K562 (cell line): ENCODE data around the gene SPIB. TPM values are rescaled to one million over a fixed set of nuclear protein-coding genes. Genes with fewer than 3 reads are reported as not detected.

Source experiments
- ATAC-seq: fragments of 200-7000 bp; cut with Tn5 transposase; 3 replicates; pipeline ENCODE4 v1.9.1; 2020; ENCODE audit warnings: moderate library complexity
- BruUV-seq: library from RNA; stranded (reverse); fragments of 400-500 nt; replicated peaks from 2 replicates; lab custom pipeline; 2021; lab: Mats Ljungman, UMichigan
- CTCF ChIA-PET: fragments of 300-600 bp; formaldehyde crosslinking; extraction: SDS; loops from one replicate; lab custom pipeline; 2021; ENCODE audit warnings: low intra/inter-chr PET ratio; lab: Yijun Ruan, JAX
- POLR2A ChIA-PET: fragments of 300-600, 350-650 bp; sonication (Branson Sonifier 250); formaldehyde crosslinking; extraction: SDS; loops from one replicate; lab custom pipeline; 2021; ENCODE audit warnings: antibody characterized with exemption, inconsistent platforms; lab: Yijun Ruan, JAX
- DNase-seq, 4 experiments: peaks; one replicate each; pipeline versions ENCODE4 v3.0.0 to v3.0.0-alpha.2; 2011 to 2018; ENCODE audit warnings: low spot score in 3 of 4, mixed read lengths in 3 of 4; ENCODE audit errors: extremely low read depth in 1 of 4
- FAIRE-seq: peaks from 2 replicates; lab custom pipeline; 2011; peaks lifted over from hg19 to GRCh38; lab: Jason Lieb, UNC
- H2AFZ ChIP-seq: 2 replicates; pipeline ENCODE4 v1.6.0; 2011; ENCODE audit warnings: low read depth, low read length, control low read depth, inconsistent platforms
- H3K27ac ChIP-seq: fragments of 200-600 bp; 3 replicates; pipeline ENCODE4 v1.8.0; 2011; ENCODE audit warnings: low read depth, mild to moderate bottlenecking, control low read depth, inconsistent platforms, low read length, moderate library complexity, mixed read lengths; ENCODE audit errors: extremely low read depth
- H3K27me3 ChIP-seq, 2 experiments: fragments of 300-600 bp in 1 of 2; 2 replicates in 1 of 2; 3 replicates in 1 of 2; pipeline versions ENCODE4 v1.6.0 to v1.8.0; 2011; ENCODE audit warnings: inconsistent platforms in 2 of 2, low read length in 2 of 2, mild to moderate bottlenecking in 1 of 2, mixed read lengths in 1 of 2, moderate library complexity in 1 of 2; ENCODE audit not compliant: control insufficient read depth in 2 of 2, insufficient read depth in 2 of 2
- H3K36me3 ChIP-seq: fragments of 300-600 bp; 3 replicates; pipeline ENCODE4 v1.8.0; 2011; ENCODE audit warnings: mild to moderate bottlenecking, low read length, inconsistent platforms; ENCODE audit not compliant: control insufficient read depth, insufficient read depth
- H3K4me1 ChIP-seq, 2 experiments: fragments of 200-600 bp in 1 of 2; replicated peaks in 1 of 2; 2 replicates in 1 of 2; 3 replicates in 1 of 2; pipeline versions ENCODE4 v1.5.1 to v1.8.0; 2011; ENCODE audit warnings: inconsistent platforms in 2 of 2, low read length in 2 of 2, mild to moderate bottlenecking in 1 of 2, mixed read lengths in 1 of 2, moderate library complexity in 1 of 2; ENCODE audit not compliant: control insufficient read depth in 2 of 2, insufficient read depth in 2 of 2
- H3K4me2 ChIP-seq: 2 replicates; pipeline ENCODE4 v1.6.1; 2011; ENCODE audit warnings: low read length, control low read depth, inconsistent platforms, mixed read lengths; ENCODE audit not compliant: insufficient read depth
- H3K4me3 ChIP-seq: fragments of 200-600 bp; sonication (generic), shearing (Covaris generic); 2 replicates; pipeline ENCODE4 v1.5.1; 2016; ENCODE audit warnings: control low read depth, inconsistent platforms
- H3K79me2 ChIP-seq: fragments of 200-600 bp; 3 replicates; pipeline ENCODE4 v1.8.0; 2011; ENCODE audit warnings: low read length, inconsistent platforms; ENCODE audit not compliant: control insufficient read depth, insufficient read depth
- H3K9ac ChIP-seq, 2 experiments: 2 replicates each; pipeline versions ENCODE4 v1.6.0 to v1.6.1; 2011; ENCODE audit warnings: low read depth in 2 of 2, low read length in 2 of 2, control low read depth in 1 of 2, inconsistent platforms in 1 of 2, mild to moderate bottlenecking in 1 of 2, mixed read lengths in 1 of 2; ENCODE audit not compliant: insufficient read depth in 1 of 2
- H3K9me1 ChIP-seq: one replicate; pipeline ENCODE4 v1.6.0; 2011; ENCODE audit warnings: inconsistent platforms, mild to moderate bottlenecking, low read length, moderate library complexity; ENCODE audit not compliant: control insufficient read depth, insufficient read depth
- H3K9me3 ChIP-seq: replicated peaks from 2 replicates; pipeline ENCODE4 v1.5.1; 2011; ENCODE audit warnings: low read depth, low read length, inconsistent platforms; ENCODE audit not compliant: control insufficient read depth, insufficient read depth
- H4K20me1 ChIP-seq: replicated peaks from 2 replicates; pipeline ENCODE4 v1.6.1; 2011; ENCODE audit warnings: low read length, inconsistent platforms, mixed read lengths; ENCODE audit not compliant: control insufficient read depth, insufficient read depth
- FOXA1 ChIP-seq: fragments of 450-650 bp; IDR thresholded peaks from 2 replicates; pipeline ENCODE4 v1.6.1; 2016; ENCODE audit warnings: mild to moderate bottlenecking, borderline replicate concordance
- HEY1 ChIP-seq: fragments of 250-450 bp; sonication (Bioruptor Pico); IDR thresholded peaks from 2 replicates; pipeline ENCODE4 v1.5.0; 2020; ENCODE audit warnings: mild to moderate bottlenecking, moderate library complexity, borderline replicate concordance
- KDM1A ChIP-seq, 2 experiments: fragments of 450-650 bp; IDR thresholded peaks; 2 replicates each; pipeline ENCODE4 v1.6.1; 2016; ENCODE audit warnings: mild to moderate bottlenecking in 2 of 2
- PTBP1 ChIP-seq: fragments of 200-400 bp; formaldehyde crosslinking; IDR thresholded peaks from 2 replicates; pipeline ENCODE4 v1.6.1; 2017; ENCODE audit warnings: low read depth, low read length
- ZBTB7A ChIP-seq: IDR thresholded peaks from 2 replicates; pipeline ENCODE4 v1.6.1; 2011; ENCODE audit warnings: low read depth, mild to moderate bottlenecking, low read length, moderate library complexity, borderline replicate concordance; ENCODE audit not compliant: control insufficient read depth
- WGBS: fragments of 100-300 bp; shearing (Covaris generic); methylation state at CpG from one replicate; pipeline ENCODE4 v1.1.6; 2016; ENCODE audit warnings: low coverage, mixed read lengths; ENCODE audit not compliant: insufficient coverage; ENCODE audit errors: missing lambda C conversion rate; 5-methylcytosine and 5-hydroxymethylcytosine counted together
- in situ Hi-C: fragments of 300-500 bp; cut with MboI; formaldehyde crosslinking; loops from 4 replicates; pipeline ENCODE4 v1.15.0; 2018; ENCODE audit warnings: inconsistent platforms, mixed read lengths
- intact Hi-C: fragments of 100-400 bp; cut with micrococcal nuclease; formaldehyde crosslinking; loops from 2 replicates; pipeline ENCODE4 v1.14.2; 2022
- polyA plus RNA-seq, 8 experiments: library from polyadenylated mRNA; depleted of rRNA in 4 of 8; stranded (reverse) in 5 of 8; unstranded in 3 of 8; fragments of >200 nt; fragmentation: Nextera tagmentation in 2 of 8; fragmentation: Illumina TruSeq in 1 of 8; extraction: Ambion mirVana in 2 of 8; extraction: Trizol in 1 of 8; gene quantifications; 2 replicates each; pipeline versions ENCODE4 v1.2.1 to v1.2.3, GENCODE V29; 2011 to 2014; ENCODE audit warnings: inconsistent platforms in 1 of 8, missing spikeins in 1 of 8
- total RNA-seq, 7 experiments: library from RNA; depleted of rRNA in 6 of 7; stranded (reverse); fragments of >200 nt in 6 of 7; fragmentation: Illumina TruSeq in 2 of 7; extraction: Trizol in 2 of 7; gene quantifications; 2 replicates each; pipeline versions ENCODE4 v1.2.1 to v1.2.3, GENCODE V29; 2011 to 2021; ENCODE audit warnings: low replicate concordance in 1 of 7
- TF ChIP-seq, protein P1 (sequence below): sonication (generic); formaldehyde crosslinking; IDR thresholded peaks from 2 replicates; pipeline ENCODE4 v1.8.0; 2022; ENCODE audit warnings: missing genetic modification reagents, mild to moderate bottlenecking, moderate library complexity, borderline replicate concordance

Gene SPIB
- total and polyA plus RNA-seq, 9 of the 15 experiments (the other 6 are each of a cell fraction or from before 2014, with no cell fraction given), result 0.06 to 1.0 (median 0.43) TPM; not detected in 1

DNA sequence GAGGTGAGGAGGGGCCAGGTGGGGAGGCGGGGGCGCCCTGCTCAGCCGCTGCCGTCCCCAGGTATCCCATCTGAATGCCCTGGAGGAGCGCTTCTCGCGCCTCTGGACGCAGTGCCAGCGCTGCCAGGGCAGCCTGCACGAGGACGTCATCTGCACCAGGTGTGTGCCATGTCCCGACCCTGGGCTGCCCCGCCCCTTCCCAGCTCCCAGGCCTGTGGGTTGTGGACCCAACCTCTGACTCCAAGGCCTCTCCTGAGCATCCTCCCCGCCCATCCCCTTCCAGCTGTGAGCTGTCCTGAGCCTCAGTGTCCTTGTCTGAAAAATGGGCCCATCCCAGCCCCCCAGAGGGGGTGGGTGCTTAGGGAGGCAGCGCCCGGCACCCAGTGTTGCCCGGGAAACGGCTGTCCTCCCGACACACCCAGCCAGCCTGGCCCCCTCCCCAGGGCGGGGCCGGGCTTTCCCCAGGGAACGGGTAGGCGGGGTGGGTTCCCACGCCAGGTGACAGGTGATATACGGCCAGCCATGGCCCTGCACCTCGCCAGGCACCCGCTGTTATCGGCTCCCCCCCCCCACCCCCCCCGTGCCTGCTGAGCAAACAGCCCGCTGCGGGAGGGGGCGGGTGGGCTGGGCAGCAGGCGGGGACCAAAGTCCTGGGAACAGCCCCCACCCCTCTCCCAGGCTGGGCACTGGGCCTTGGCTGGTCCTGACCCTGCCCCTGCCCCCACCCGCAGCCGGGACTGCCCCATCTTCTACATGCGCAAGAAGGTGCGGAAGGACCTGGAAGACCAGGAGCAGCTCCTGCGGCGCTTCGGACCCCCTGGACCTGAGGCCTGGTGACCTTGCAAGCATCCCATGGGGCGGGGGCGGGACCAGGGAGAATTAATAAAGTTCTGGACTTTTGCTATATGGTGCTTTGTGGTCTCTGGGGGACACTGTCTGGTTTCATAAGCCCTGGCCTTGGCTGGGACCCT, 1.3 kb upstream of the SPIB start (continued):
- TF ChIP-seq, protein P1, sequence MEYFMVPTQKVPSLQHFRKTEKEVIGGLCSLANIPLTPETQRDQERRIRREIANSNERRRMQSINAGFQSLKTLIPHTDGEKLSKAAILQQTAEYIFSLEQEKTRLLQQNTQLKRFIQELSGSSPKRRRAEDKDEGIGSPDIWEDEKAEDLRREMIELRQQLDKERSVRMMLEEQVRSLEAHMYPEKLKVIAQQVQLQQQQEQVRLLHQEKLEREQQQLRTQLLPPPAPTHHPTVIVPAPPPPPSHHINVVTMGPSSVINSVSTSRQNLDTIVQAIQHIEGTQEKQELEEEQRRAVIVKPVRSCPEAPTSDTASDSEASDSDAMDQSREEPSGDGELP (CRISPR knock-in tag), result 0 out of 2 replicates have a peak, but pooled peaks have one; percentile 13
- TF ChIP-seq PTBP1 (0 out of 2 replicates have a peak, but pooled peaks have one; percentile 71), FOXA1 (no peak), KDM1A (IDR thresholded peaks at IDR 0.05) (peak in 1 of 2 experiments; percentile 47; a peak in 1 of 4 replicates)

DNA sequence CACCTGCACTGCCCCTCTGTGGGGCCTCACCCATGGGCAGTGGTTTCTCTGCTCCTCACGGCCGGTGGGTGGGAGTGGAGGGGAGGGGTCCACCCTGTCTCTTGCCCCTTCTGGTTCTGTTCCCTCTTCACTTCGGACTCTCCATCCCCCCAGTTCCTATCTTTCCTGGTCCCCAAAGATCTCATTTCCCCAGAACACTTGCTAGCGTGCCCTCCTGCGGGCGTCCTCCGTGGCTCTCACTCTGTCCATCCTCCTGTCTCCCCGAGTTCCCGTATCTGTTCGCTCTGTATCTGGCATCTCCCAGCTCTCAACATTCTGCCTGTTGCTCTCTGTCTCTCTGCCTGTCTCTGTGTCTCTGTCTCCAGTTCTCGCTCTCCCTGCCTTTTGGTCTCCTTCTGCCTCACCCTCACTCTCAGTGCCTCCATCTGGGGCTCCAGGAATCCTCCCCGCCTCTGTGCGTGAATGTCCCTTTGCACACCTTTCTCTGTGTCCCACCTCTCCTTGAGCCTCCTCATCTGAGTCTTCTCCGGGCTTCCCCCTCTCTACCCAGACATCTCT, 363 bp downstream of the SPIB start:
- H3K27ac ChIP-seq, result no peak overlapping the region
- WGBS, result 47% methylated on average over 12 of the region's 14 CpGs
- H3K9ac ChIP-seq, result peak overlapping the region in 1 of 2 experiments; percentile 28; a peak in 2 of 4 replicates
- no peaks in the 10 kb centered on the region for H3K79me2 ChIP-seq
- no TSS peak for BruUV-seq
- no peaks in the 10 kb centered on the region for H3K9me1 ChIP-seq
- FAIRE-seq (peak; percentile 49), DNase-seq (no peak), ATAC-seq (no peak)
- TF ChIP-seq HEY1 (CRISPR knock-in tag), result no peak
- TF ChIP-seq ZBTB7A, result 0 out of 2 replicates have a peak, but pooled peaks have one; percentile 21
- H3K27me3 ChIP-seq, result no peaks in the 10 kb centered on the region
- H3K4me2 ChIP-seq, result no peak overlapping the region
- no peak overlapping the region for H3K4me3 ChIP-seq
- POLR2A ChIA-PET, result interaction anchor here (0.7 to 1.1 kb wide), 3 partner anchors 40 to 170 kb away, joined by 3 to 5 read pairs (median 3); no protein-coding TSS in a partner anchor
- no peak overlapping the region for H2AFZ ChIP-seq
- H3K9me3 ChIP-seq, result no peaks in the 10 kb centered on the region
- no peaks in the 10 kb centered on the region for H4K20me1 ChIP-seq
- peaks cover 13 to 58% of the 10 kb centered on the region in 2 experiments for H3K4me1 ChIP-seq
- H3K36me3 ChIP-seq, result peaks cover 28% of the 10 kb centered on the region; the same call in 2 of the 3 replicates
- CTCF ChIA-PET, result no interaction called here
- in situ Hi-C loops, result no loop called here
- intact Hi-C loops, result no loop called here
